ENCODE data around the gene PNLIPRP2.

The PNLIPRP2 gene

DNA sequence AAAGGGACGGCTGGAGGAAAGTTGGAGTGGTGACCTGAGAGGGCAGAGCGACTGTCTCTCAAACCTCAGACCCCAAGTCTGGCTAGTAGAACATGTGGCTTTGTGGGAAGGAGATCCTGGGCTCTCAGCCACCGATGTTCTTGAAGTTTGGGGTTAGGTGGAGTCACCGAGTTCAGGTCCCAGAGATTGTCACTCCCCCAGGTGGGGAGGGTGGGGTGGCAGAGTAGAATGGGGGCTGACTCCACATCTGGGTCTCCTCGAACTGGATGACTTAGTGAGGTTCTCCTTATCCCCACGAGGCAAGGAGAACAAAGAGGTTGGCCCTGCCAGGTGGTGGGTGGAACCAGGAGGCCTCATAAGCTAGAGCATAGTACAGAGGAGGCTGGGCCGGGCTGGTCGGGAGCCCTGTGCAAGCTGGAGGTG is 14.7 kb upstream of the PNLIPRP2 start:
- no peaks in the 10 kb centered on the region for H3K9me3 ChIP-seq (ENCODE audit: severe bottlenecking)
- no peaks in the 10 kb centered on the region for H3K27me3 ChIP-seq (ENCODE audit: insufficient read depth, poor library complexity, severe bottlenecking)
- H3K4me3 ChIP-seq (ENCODE audit: severe bottlenecking) = no peak overlapping the region
- no peak for DNase-seq (ENCODE audit: low spot score)
- TF ChIP-seq, protein P1, sequence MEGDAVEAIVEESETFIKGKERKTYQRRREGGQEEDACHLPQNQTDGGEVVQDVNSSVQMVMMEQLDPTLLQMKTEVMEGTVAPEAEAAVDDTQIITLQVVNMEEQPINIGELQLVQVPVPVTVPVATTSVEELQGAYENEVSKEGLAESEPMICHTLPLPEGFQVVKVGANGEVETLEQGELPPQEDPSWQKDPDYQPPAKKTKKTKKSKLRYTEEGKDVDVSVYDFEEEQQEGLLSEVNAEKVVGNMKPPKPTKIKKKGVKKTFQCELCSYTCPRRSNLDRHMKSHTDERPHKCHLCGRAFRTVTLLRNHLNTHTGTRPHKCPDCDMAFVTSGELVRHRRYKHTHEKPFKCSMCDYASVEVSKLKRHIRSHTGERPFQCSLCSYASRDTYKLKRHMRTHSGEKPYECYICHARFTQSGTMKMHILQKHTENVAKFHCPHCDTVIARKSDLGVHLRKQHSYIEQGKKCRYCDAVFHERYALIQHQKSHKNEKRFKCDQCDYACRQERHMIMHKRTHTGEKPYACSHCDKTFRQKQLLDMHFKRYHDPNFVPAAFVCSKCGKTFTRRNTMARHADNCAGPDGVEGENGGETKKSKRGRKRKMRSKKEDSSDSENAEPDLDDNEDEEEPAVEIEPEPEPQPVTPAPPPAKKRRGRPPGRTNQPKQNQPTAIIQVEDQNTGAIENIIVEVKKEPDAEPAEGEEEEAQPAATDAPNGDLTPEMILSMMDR (IDR thresholded peaks at IDR 0.05; ENCODE audit: poor library complexity, severe bottlenecking) = no peak
- ATAC-seq (ENCODE audit: low read depth) = no peak
- no peak overlapping the region for H3K27ac ChIP-seq (ENCODE audit: poor library complexity, severe bottlenecking)
- no peaks in the 10 kb centered on the region for H3K36me3 ChIP-seq (ENCODE audit: low read depth)
- no peaks in the 10 kb centered on the region for H3K4me1 ChIP-seq (ENCODE audit: insufficient read depth, poor library complexity, severe bottlenecking)

- no peaks in the 10 kb centered on the region for H3K4me1 ChIP-seq (ENCODE audit: insufficient read depth, poor library complexity, severe bottlenecking)
- TF ChIP-seq, protein P1 (IDR thresholded peaks at IDR 0.05; ENCODE audit: poor library complexity, severe bottlenecking) = no peak
- no peak overlapping the region for H3K27ac ChIP-seq (ENCODE audit: poor library complexity, severe bottlenecking)
- no peaks in the 10 kb centered on the region for H3K27me3 ChIP-seq (ENCODE audit: insufficient read depth, poor library complexity, severe bottlenecking)
- H3K4me3 ChIP-seq (ENCODE audit: severe bottlenecking) = no peak overlapping the region
- ATAC-seq (ENCODE audit: low read depth) (no peak), DNase-seq (ENCODE audit: low spot score) (no peak)
- H3K36me3 ChIP-seq (ENCODE audit: low read depth) = no peaks in the 10 kb centered on the region
- no peaks in the 10 kb centered on the region for H3K9me3 ChIP-seq (ENCODE audit: severe bottlenecking)
Observed at GRCh38 chr10:116607336-116607735, 13.4 kb upstream of the PNLIPRP2 start.

GRCh38 chr10:116608686-116609594 is 11.8 kb upstream of the PNLIPRP2 start:
- no peak for DNase-seq (ENCODE audit: low spot score)
- no peaks in the 10 kb centered on the region for H3K9me3 ChIP-seq (ENCODE audit: severe bottlenecking)
- ATAC-seq (ENCODE audit: low read depth) = no peak
- H3K36me3 ChIP-seq (ENCODE audit: low read depth) = no peaks in the 10 kb centered on the region
- H3K27ac ChIP-seq (ENCODE audit: poor library complexity, severe bottlenecking) = no peak overlapping the region
- TF ChIP-seq, protein P1 (IDR thresholded peaks at IDR 0.05; ENCODE audit: poor library complexity, severe bottlenecking) = no peak
- H3K27me3 ChIP-seq (ENCODE audit: insufficient read depth, poor library complexity, severe bottlenecking) = no peaks in the 10 kb centered on the region
- H3K4me3 ChIP-seq (ENCODE audit: severe bottlenecking) = peak overlapping the region; percentile 28
- H3K4me1 ChIP-seq (ENCODE audit: insufficient read depth, poor library complexity, severe bottlenecking) = no peaks in the 10 kb centered on the region

GRCh38 chr10:116610443-116611152 is 10.2 kb upstream of the PNLIPRP2 start:
- no peak for ATAC-seq (ENCODE audit: low read depth)
- H3K9me3 ChIP-seq (ENCODE audit: severe bottlenecking) = no peaks in the 10 kb centered on the region
- no peak overlapping the region for H3K27ac ChIP-seq (ENCODE audit: poor library complexity, severe bottlenecking)
- TF ChIP-seq, protein P1 (IDR thresholded peaks at IDR 0.05; ENCODE audit: poor library complexity, severe bottlenecking) = no peak
- H3K4me3 ChIP-seq (ENCODE audit: severe bottlenecking) = no peak overlapping the region
- DNase-seq (ENCODE audit: low spot score) = no peak
- no peaks in the 10 kb centered on the region for H3K36me3 ChIP-seq (ENCODE audit: low read depth)
- no peaks in the 10 kb centered on the region for H3K27me3 ChIP-seq (ENCODE audit: insufficient read depth, poor library complexity, severe bottlenecking)
- no peaks in the 10 kb centered on the region for H3K4me1 ChIP-seq (ENCODE audit: insufficient read depth, poor library complexity, severe bottlenecking)
